MM.1S (cell line): ENCODE measurements around the gene PDILT.

Experiments
- CTCF ChIP-seq: fragments of 300-600 bp; sonication (generic); IDR thresholded peaks from 2 replicates; pipeline ENCODE4 v1.5.1; 2016; ENCODE audit warnings: antibody characterized with exemption, low read length, mixed read lengths
- EZH2 ChIP-seq: fragments of 300-600 bp; sonication (generic); optimal IDR thresholded peaks from 2 replicates; pipeline ENCODE3; 2017; ENCODE audit warnings: low read depth, mild to moderate bottlenecking, antibody characterized with exemption, low read length, mixed read lengths
- EZH2phosphoT487 ChIP-seq: fragments of 300-600 bp; sonication (generic); IDR thresholded peaks from 2 replicates; pipeline ENCODE4 v1.6.1; 2018; ENCODE audit warnings: antibody characterized with exemption, low read length

- TF ChIP-seq CTCF, result no peak
- no peak for TF ChIP-seq EZH2
- TF ChIP-seq EZH2phosphoT487, result no peak
Observed at GRCh38 chr16:20310421-20311395, 93.8 kb downstream of the PDILT start.
